Suprapubic skin (tissue), 4 donors: ENCODE measurements around the gene PAQR7. TPM values are rescaled to one million over a fixed set of nuclear protein-coding genes. Genes with fewer than 3 reads are reported as not detected.

Experiments used
- DNase-seq, 2 donors: peaks; one replicate each; pipeline ENCODE4 v3.0.0-alpha.2; 2019; ENCODE audit warnings: low spot score in 2 of 2
- H3K27ac ChIP-seq: fragments of 200-600 bp; sonication (generic); one replicate; pipeline ENCODE4 v1.5.1; 2019
- H3K27me3 ChIP-seq: fragments of 200-600 bp; sonication (generic); one replicate; pipeline ENCODE4 v1.5.1; 2019
- H3K36me3 ChIP-seq: fragments of 200-600 bp; sonication (generic); one replicate; pipeline ENCODE4 v1.5.1; 2019
- H3K4me1 ChIP-seq: fragments of 200-600 bp; sonication (generic); one replicate; pipeline ENCODE4 v1.5.1; 2019
- H3K4me3 ChIP-seq: fragments of 200-600 bp; sonication (generic); one replicate; pipeline ENCODE4 v1.5.1; 2019; ENCODE audit warnings: mild to moderate bottlenecking
- H3K9me3 ChIP-seq: fragments of 200-600 bp; sonication (generic); one replicate; pipeline ENCODE4 v1.5.1; 2019
- CTCF ChIP-seq, 2 donors: fragments of 200-600 bp in 1 of 2; fragments of 450-650 bp in 1 of 2; sonication (generic) in 1 of 2; IDR thresholded peaks; one replicate each; pipeline ENCODE4 v1.5.1; 2016 to 2019; ENCODE audit warnings: antibody characterized with exemption in 2 of 2, mild to moderate bottlenecking in 1 of 2, moderate library complexity in 1 of 2
- EP300 ChIP-seq: sonication (generic); formaldehyde crosslinking; IDR thresholded peaks from one replicate; pipeline ENCODE4 v1.6.1; 2017; ENCODE audit warnings: antibody characterized with exemption
- POLR2A ChIP-seq, 2 donors: fragments of 450-650 bp; IDR thresholded peaks; one replicate each; pipeline ENCODE4 v1.6.1; 2017; ENCODE audit warnings: antibody characterized with exemption in 2 of 2, mild to moderate bottlenecking in 2 of 2, moderate library complexity in 2 of 2
- POLR2AphosphoS5 ChIP-seq, 3 donors: sonication (generic); formaldehyde crosslinking; IDR thresholded peaks; one replicate each; pipeline ENCODE4 v1.6.1; 2017; ENCODE audit warnings: antibody characterized with exemption in 3 of 3
- WGBS: methylation state at CpG from one replicate; pipeline ENCODE4 v1.1.5; 2018; 5-methylcytosine and 5-hydroxymethylcytosine counted together
- total RNA-seq, 4 donors: library from RNA; depleted of rRNA; stranded (reverse); fragments of >200 nt; gene quantifications; one replicate each; pipeline ENCODE4 v1.1.0, GENCODE V29; 2016

PAQR7 gene
- total RNA-seq, 4 donors from 2014 or later = 14.3 to 20.9 (median 16.6) TPM

GRCh38 chr1:25867210-25867991 lies 8.1 kb downstream of the PAQR7 start:
- Histone ChIP-seq H3K4me3 (no peak overlapping the region), H3K36me3 (peaks cover 16% of the 10 kb centered on the region), H3K27me3 (no peaks in the 10 kb centered on the region), H3K27ac (no peak overlapping the region), H3K9me3 (no peaks in the 10 kb centered on the region), H3K4me1 (peaks cover 44% of the 10 kb centered on the region)
- WGBS = 68% methylated on average over 9 of the region's 9 CpGs
- no peak for TF ChIP-seq POLR2A (IDR thresholded peaks at IDR 0.05)
- no peak for TF ChIP-seq POLR2AphosphoS5 (IDR thresholded peaks at IDR 0.05)
- TF ChIP-seq CTCF (IDR thresholded peaks at IDR 0.05) = no peak
- no peak for TF ChIP-seq EP300
- DNase-seq = no peak

- no peaks in the 10 kb centered on the region for H3K27me3 ChIP-seq
- no peak for DNase-seq
- H3K36me3 ChIP-seq = peaks cover 18% of the 10 kb centered on the region
- WGBS = 76% methylated on average over 1 of the region's 1 CpG
- no peaks in the 10 kb centered on the region for H3K9me3 ChIP-seq
- H3K4me3 ChIP-seq = no peak overlapping the region
- no peak for TF ChIP-seq EP300
- peaks cover 33% of the 10 kb centered on the region for H3K4me1 ChIP-seq
- H3K27ac ChIP-seq = no peak overlapping the region
These were observed 9.2 kb downstream of the PAQR7 start for GRCh38 chr1:25866288-25866687.

- Histone ChIP-seq H3K27me3 (no peaks in the 10 kb centered on the region), H3K27ac (no peak overlapping the region), H3K4me1 (peaks cover 35% of the 10 kb centered on the region), H3K36me3 (peaks cover 18% of the 10 kb centered on the region), H3K9me3 (no peaks in the 10 kb centered on the region), H3K4me3 (no peak overlapping the region)
- TF ChIP-seq EP300 (no peak), CTCF (IDR thresholded peaks at IDR 0.05) (no peak), POLR2AphosphoS5 (IDR thresholded peaks at IDR 0.05) (no peak), POLR2A (IDR thresholded peaks at IDR 0.05) (no peak)
- DNase-seq = no peak
- WGBS = 83% methylated on average over 3 of the region's 3 CpGs
These were observed 11.1 kb downstream of the PAQR7 start for GRCh38 chr1:25864434-25864833.

- H3K36me3 ChIP-seq = peaks cover 15% of the 10 kb centered on the region
- peaks cover 42% of the 10 kb centered on the region for H3K4me1 ChIP-seq
- H3K27me3 ChIP-seq = no peaks in the 10 kb centered on the region
- DNase-seq = no peak
- H3K9me3 ChIP-seq = no peaks in the 10 kb centered on the region
- H3K4me3 ChIP-seq = no peak overlapping the region
- no peak for TF ChIP-seq POLR2AphosphoS5 (IDR thresholded peaks at IDR 0.05)
- TF ChIP-seq POLR2A (IDR thresholded peaks at IDR 0.05) = no peak
- no peak for TF ChIP-seq EP300
- TF ChIP-seq CTCF (IDR thresholded peaks at IDR 0.05) = no peak
- 79% methylated on average over 10 of the region's 25 CpGs for WGBS
- no peak overlapping the region for H3K27ac ChIP-seq
These were observed 11.8 kb downstream of the PAQR7 start for GRCh38 chr1:25863486-25864262.

GRCh38 chr1:25862785-25863485 lies 12.6 kb downstream of the PAQR7 start:
- DNase-seq = no peak
- no peak overlapping the region for H3K4me3 ChIP-seq

More at GRCh38 chr1:25862785-25863485, 12.6 kb downstream of the PAQR7 start:
- WGBS = 77% methylated on average over 20 of the region's 20 CpGs
- peaks cover 15% of the 10 kb centered on the region for H3K36me3 ChIP-seq
- no peaks in the 10 kb centered on the region for H3K9me3 ChIP-seq
- H3K4me1 ChIP-seq = peaks cover 44% of the 10 kb centered on the region
- no peak overlapping the region for H3K27ac ChIP-seq
- H3K27me3 ChIP-seq = no peaks in the 10 kb centered on the region
- TF ChIP-seq EP300 = no peak
- no peak for TF ChIP-seq CTCF (IDR thresholded peaks at IDR 0.05)
- no peak for TF ChIP-seq POLR2AphosphoS5 (IDR thresholded peaks at IDR 0.05)
- TF ChIP-seq POLR2A (IDR thresholded peaks at IDR 0.05) = no peak
